Lower lobe of right lung (tissue), 2 donors: Measurements from ENCODE around the gene ERMAP. TPM values are rescaled to one million over a fixed set of nuclear protein-coding genes. Genes with fewer than 3 reads are reported as not detected.

Experiments used
- ATAC-seq, 2 donors: fragments of 200-7000 bp; cut with Tn5 transposase; one replicate each; pipeline ENCODE4 v1.9.1; 2020 to 2022; ENCODE audit warnings: mild to moderate bottlenecking in 2 of 2, moderate library complexity in 2 of 2
- DNase-seq: peaks from one replicate; pipeline ENCODE4 v3.0.0-alpha.2; 2020
- H3K27ac ChIP-seq: fragments of 200-600 bp; one replicate; pipeline ENCODE4 v1.8.0; 2022
- H3K27me3 ChIP-seq: fragments of 200-600 bp; one replicate; pipeline ENCODE4 v1.8.0; 2022; ENCODE audit warnings: low read depth
- H3K36me3 ChIP-seq: fragments of 200-600 bp; one replicate; pipeline ENCODE4 v1.8.0; 2022; ENCODE audit warnings: mild to moderate bottlenecking
- H3K4me1 ChIP-seq: fragments of 200-600 bp; one replicate; pipeline ENCODE4 v1.8.0; 2022
- H3K4me3 ChIP-seq: fragments of 200-600 bp; one replicate; pipeline ENCODE4 v1.8.0; 2022; ENCODE audit warnings: mild to moderate bottlenecking
- H3K9me3 ChIP-seq: fragments of 200-600 bp; one replicate; pipeline ENCODE4 v1.8.0; 2022
- CTCF ChIP-seq: fragments of 200-600 bp; IDR thresholded peaks from one replicate; pipeline ENCODE4 v1.8.0; 2022; ENCODE audit warnings: antibody characterized with exemption, mild to moderate bottlenecking
- intact Hi-C: fragments of 100-400 bp; cut with DNase I; formaldehyde crosslinking; loops from one replicate; pipeline ENCODE4 v1.11.0; 2022
- total RNA-seq: library from RNA; stranded (reverse); fragmentation: NEBNext Ultra II Directional; extraction: Animal tissue kit (Norgen Biotek cat#: 25700); gene quantifications from one replicate; pipeline ENCODE4 v1.2.1, GENCODE V29; 2021
- donor health status: DM: no; HTN: yes; CAD: no; lungs with severe emphysema.

The ERMAP gene
- total RNA-seq, 1 donor from 2014 or later, result 15.2 TPM

GRCh38 chr1:42820813-42821212 lies 3.9 kb downstream of the ERMAP start:
- H3K4me3 ChIP-seq, result no peak overlapping the region
- ATAC-seq (no peak), DNase-seq (no peak)
- TF ChIP-seq CTCF, result no peak
- intact Hi-C loops, result no loop called here
- H3K27me3 ChIP-seq, result no peaks in the 10 kb centered on the region
- H3K27ac ChIP-seq, result no peak overlapping the region
- peaks cover 23% of the 10 kb centered on the region for H3K4me1 ChIP-seq
- H3K9me3 ChIP-seq, result no peaks in the 10 kb centered on the region
- H3K36me3 ChIP-seq, result no peaks in the 10 kb centered on the region

GRCh38 chr1:42821690-42822089 lies 4.8 kb downstream of the ERMAP start:
- no peak for TF ChIP-seq CTCF
- Histone ChIP-seq H3K4me1 (peaks cover 15% of the 10 kb centered on the region), H3K4me3 (no peak overlapping the region), H3K27me3 (no peaks in the 10 kb centered on the region), H3K36me3 (no peaks in the 10 kb centered on the region), H3K9me3 (no peaks in the 10 kb centered on the region), H3K27ac (no peak overlapping the region)
- intact Hi-C loops, result no loop called here
- DNase-seq (no peak), ATAC-seq (no peak)

- Histone ChIP-seq H3K4me3 (no peak overlapping the region), H3K36me3 (no peaks in the 10 kb centered on the region), H3K27me3 (no peaks in the 10 kb centered on the region), H3K4me1 (peaks cover 15% of the 10 kb centered on the region), H3K27ac (no peak overlapping the region), H3K9me3 (no peaks in the 10 kb centered on the region)
- intact Hi-C loops, result no loop called here
- DNase-seq (no peak), ATAC-seq (no peak)
- no peak for TF ChIP-seq CTCF
These were observed 6.0 kb downstream of the ERMAP start for GRCh38 chr1:42822800-42823392.

- no peak overlapping the region for H3K27ac ChIP-seq
- H3K4me3 ChIP-seq, result no peak overlapping the region
- no peaks in the 10 kb centered on the region for H3K9me3 ChIP-seq
- peaks cover 5% of the 10 kb centered on the region for H3K36me3 ChIP-seq
- H3K27me3 ChIP-seq, result no peaks in the 10 kb centered on the region
- TF ChIP-seq CTCF, result no peak
- DNase-seq (no peak), ATAC-seq (no peak)
- peaks cover 15% of the 10 kb centered on the region for H3K4me1 ChIP-seq
- intact Hi-C loops, result no loop called here
These were observed 7.6 kb downstream of the ERMAP start for GRCh38 chr1:42824481-42825035.

GRCh38 chr1:42825036-42825851 lies 8.3 kb downstream of the ERMAP start:
- Histone ChIP-seq H3K4me3 (no peak overlapping the region), H3K36me3 (peaks cover 5% of the 10 kb centered on the region), H3K9me3 (no peaks in the 10 kb centered on the region), H3K27ac (no peak overlapping the region), H3K27me3 (no peaks in the 10 kb centered on the region), H3K4me1 (peaks cover 15% of the 10 kb centered on the region)
- intact Hi-C loops, result no loop called here
- no peak for TF ChIP-seq CTCF
- DNase-seq (no peak), ATAC-seq (no peak)
